Measurements from ENCODE around the gene CFAP410.

The CFAP410 gene

GRCh38 chr21:44338971-44339910 lies at the start of gene CFAP410:
Gene CFAP410, minus strand, starts transcription at chr21:44339390. Its CDS starts 196 bp downstream, at chr21:44339194.
- DNase-seq: peak; percentile 93

GRCh38 chr21:44384968-44385367 lies 45.8 kb upstream of the CFAP410 start:
- DNase-seq: no peak

GRCh38 chr21:44383216-44383615 lies 44.0 kb upstream of the CFAP410 start:
- DNase-seq: no peak

- no peak for DNase-seq
These were observed 43.3 kb upstream of the CFAP410 start for GRCh38 chr21:44382536-44382935.

GRCh38 chr21:44381874-44382273 lies 42.7 kb upstream of the CFAP410 start:
- DNase-seq: no peak

GRCh38 chr21:44380876-44381275 lies 41.7 kb upstream of the CFAP410 start:
- DNase-seq: no peak

- DNase-seq: no peak
These were observed 41.0 kb upstream of the CFAP410 start for GRCh38 chr21:44379991-44380865.

- DNase-seq: no peak
These were observed 40.3 kb upstream of the CFAP410 start for GRCh38 chr21:44379515-44379848.

- DNase-seq: no peak
These were observed 39.7 kb upstream of the CFAP410 start for GRCh38 chr21:44378646-44379514.

GRCh38 chr21:44377922-44378645 lies 38.9 kb upstream of the CFAP410 start:
- no peak for DNase-seq

- no peak for DNase-seq
These were observed 38.2 kb upstream of the CFAP410 start for GRCh38 chr21:44377201-44377921.

- DNase-seq: no peak
These were observed 37.4 kb upstream of the CFAP410 start for GRCh38 chr21:44376606-44377005.

- DNase-seq: no peak
These were observed 36.6 kb upstream of the CFAP410 start for GRCh38 chr21:44375761-44376241.

GRCh38 chr21:44375281-44375651 lies 36.1 kb upstream of the CFAP410 start:
- DNase-seq: peak; percentile 47 to 62

GRCh38 chr21:44374601-44375280 lies 35.6 kb upstream of the CFAP410 start:
- DNase-seq: no peak

GRCh38 chr21:44372616-44373015 lies 33.4 kb upstream of the CFAP410 start:
- no peak for DNase-seq

GRCh38 chr21:44371596-44371995 lies 32.4 kb upstream of the CFAP410 start:
- no peak for DNase-seq

GRCh38 chr21:44370786-44371410 lies 31.7 kb upstream of the CFAP410 start:
- no peak for DNase-seq

- peak in 1 of 2 donors; percentile 53 for DNase-seq
These were observed 31.0 kb upstream of the CFAP410 start for GRCh38 chr21:44370027-44370735.

Measured in inflammatory macrophage treated with lipopolysaccharide for 1 hour (primary cell).